ENCODE data around the gene HS3ST3B1. TPM values are rescaled to one million over a fixed set of nuclear protein-coding genes. Genes with fewer than 3 reads are reported as not detected.

The HS3ST3B1 gene
- polyA plus RNA-seq, 1 experiment, result 10.3 TPM

DNA sequence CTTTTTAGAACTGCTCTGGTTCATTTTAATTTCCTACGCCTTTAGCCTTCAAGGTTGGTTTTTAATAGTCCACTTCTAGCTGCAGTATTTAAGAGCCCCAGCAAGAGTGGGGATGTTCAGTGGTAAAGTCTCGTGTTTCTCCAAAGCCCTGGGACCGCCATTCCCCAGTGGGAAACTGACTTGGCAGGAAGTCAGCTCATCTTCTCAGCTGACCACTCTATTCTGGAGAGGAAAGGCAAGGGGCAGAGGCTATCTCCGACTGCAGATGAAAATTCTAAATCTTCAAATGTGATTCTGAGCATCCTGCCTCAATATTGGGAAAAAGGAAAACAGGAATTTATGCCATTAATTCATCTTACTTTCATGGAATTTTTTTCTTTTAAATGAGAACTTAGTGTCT lies 35.5 kb downstream of the HS3ST3B1 start:
- no peaks in the 10 kb centered on the region for H3K27me3 ChIP-seq (ENCODE audit: control insufficient read depth, insufficient read depth, low read length)
- no peak for DNase-seq (ENCODE audit: low read depth, low spot score)
- no peaks in the 10 kb centered on the region for H3K9me3 ChIP-seq (ENCODE audit: control insufficient read depth, insufficient read depth, low read length)
- H3K4me3 ChIP-seq (ENCODE audit: low read depth, low read length), result no peak overlapping the region
- TF ChIP-seq, protein P1, sequence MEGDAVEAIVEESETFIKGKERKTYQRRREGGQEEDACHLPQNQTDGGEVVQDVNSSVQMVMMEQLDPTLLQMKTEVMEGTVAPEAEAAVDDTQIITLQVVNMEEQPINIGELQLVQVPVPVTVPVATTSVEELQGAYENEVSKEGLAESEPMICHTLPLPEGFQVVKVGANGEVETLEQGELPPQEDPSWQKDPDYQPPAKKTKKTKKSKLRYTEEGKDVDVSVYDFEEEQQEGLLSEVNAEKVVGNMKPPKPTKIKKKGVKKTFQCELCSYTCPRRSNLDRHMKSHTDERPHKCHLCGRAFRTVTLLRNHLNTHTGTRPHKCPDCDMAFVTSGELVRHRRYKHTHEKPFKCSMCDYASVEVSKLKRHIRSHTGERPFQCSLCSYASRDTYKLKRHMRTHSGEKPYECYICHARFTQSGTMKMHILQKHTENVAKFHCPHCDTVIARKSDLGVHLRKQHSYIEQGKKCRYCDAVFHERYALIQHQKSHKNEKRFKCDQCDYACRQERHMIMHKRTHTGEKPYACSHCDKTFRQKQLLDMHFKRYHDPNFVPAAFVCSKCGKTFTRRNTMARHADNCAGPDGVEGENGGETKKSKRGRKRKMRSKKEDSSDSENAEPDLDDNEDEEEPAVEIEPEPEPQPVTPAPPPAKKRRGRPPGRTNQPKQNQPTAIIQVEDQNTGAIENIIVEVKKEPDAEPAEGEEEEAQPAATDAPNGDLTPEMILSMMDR (IDR thresholded peaks at IDR 0.05; ENCODE audit: low read depth, low read length), result no peak
- ChIA-PET POLR2A (interaction anchor here (0.6 kb wide), 1 partner anchor 827 kb away, joined by 4 read pairs; no protein-coding TSS in a partner anchor), CTCF (interaction anchor here (0.6 kb wide), 1 partner anchor 1037 kb away, joined by 3 read pairs; no protein-coding TSS in a partner anchor)
- no peak overlapping the region for H3K27ac ChIP-seq (ENCODE audit: low read depth, low read length)

DNA sequence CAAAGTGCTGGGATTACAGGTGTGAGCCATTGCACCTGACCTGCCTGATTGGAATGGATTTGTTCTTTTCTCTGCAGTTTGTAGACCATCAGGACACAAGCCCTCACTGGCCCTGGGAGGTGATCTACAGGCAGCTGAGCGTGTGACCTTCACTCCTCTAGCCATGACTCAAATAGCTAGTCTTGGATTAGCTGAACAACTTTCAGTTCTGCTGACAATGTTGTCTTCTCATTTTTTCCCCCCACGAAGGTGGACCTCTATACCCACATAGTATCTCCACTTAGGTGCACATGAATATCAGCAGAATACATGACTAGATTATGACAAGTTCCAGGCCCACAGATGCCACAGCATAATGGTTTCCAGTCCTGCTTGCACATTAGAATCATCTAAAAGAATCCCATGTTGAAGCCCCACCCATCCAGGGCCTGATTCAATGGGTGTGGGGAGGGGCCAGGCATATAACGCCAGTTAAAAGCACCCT lies 36.8 kb downstream of the HS3ST3B1 start:
- H3K9me3 ChIP-seq (ENCODE audit: control insufficient read depth, insufficient read depth, low read length), result no peaks in the 10 kb centered on the region
- TF ChIP-seq, protein P1 (IDR thresholded peaks at IDR 0.05; ENCODE audit: low read depth, low read length), result no peak
- CTCF ChIA-PET, result no interaction called here
- POLR2A ChIA-PET, result no interaction called here
- H3K4me3 ChIP-seq (ENCODE audit: low read depth, low read length), result no peak overlapping the region
- DNase-seq (ENCODE audit: low read depth, low spot score), result no peak
- H3K27ac ChIP-seq (ENCODE audit: low read depth, low read length), result no peak overlapping the region
- no peaks in the 10 kb centered on the region for H3K27me3 ChIP-seq (ENCODE audit: control insufficient read depth, insufficient read depth, low read length)

DNA sequence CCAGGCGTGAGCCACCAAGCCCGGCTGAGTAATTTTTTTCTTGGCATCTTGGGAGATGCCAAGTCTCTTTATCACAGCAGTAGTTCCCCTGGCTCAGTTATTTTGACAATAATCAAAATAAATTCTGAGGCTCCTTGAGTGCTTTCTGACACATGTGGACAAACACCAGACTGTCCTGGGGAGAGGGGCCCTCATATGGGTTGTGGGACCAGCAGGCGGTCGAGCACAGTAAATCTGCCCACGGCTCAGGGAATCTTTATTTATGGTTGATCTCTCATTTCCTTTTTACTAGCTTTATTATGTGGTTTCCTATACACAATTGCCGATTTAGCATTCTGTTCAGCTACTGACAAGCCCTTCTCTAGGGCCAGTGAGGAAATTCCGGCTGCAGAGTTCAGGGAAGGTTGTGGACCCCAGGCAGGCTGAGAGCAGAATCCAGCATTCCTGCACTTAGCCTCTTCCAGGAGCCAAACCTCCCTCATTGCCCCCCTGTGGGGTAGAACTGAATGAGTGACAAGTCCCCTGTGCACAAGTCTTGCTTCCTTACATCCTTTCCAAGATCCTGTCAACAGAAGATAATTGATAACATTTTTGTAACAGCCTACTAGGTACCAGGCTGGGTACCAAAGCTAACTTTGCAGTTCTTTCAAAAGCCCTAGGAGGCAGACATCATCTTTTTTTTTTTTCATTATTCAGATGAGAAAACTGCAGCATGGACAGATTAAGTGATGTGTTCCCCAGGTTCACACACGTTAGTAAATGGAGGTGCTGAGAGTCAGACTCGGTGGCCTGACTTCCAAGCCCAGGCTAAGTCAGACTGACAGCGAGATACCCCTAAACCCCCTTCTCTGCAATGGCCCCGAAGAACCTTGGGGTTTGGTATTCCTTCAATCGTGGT lies 40.2 kb downstream of the HS3ST3B1 start:
- TF ChIP-seq, protein P1 (IDR thresholded peaks at IDR 0.05; ENCODE audit: low read depth, low read length), result no peak
- no peak overlapping the region for H3K27ac ChIP-seq (ENCODE audit: low read depth, low read length)

DNA sequence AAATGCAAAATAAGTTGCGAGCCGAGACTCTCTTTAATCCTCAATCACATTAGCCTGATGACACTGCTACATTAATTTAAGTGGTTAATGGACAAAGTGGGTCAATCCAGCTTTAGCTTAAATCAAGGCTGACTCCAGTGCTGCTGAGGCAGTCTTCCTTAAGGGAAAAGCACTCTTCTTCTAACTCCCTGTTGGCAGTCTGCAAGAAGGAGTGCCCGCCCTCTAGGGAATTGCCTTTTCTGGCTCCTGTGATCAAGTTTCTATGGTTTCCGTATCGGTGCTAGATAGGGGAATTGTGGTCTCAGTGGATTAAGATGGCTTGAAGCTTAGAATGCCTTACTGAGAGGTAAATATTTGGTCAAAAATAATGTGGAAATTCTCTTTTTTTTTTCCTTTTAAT lies 41.0 kb downstream of the HS3ST3B1 start:
- ChIA-PET CTCF (no interaction called here), POLR2A (no interaction called here)
- TF ChIP-seq, protein P1 (IDR thresholded peaks at IDR 0.05; ENCODE audit: low read depth, low read length), result no peak
- Histone ChIP-seq H3K27me3 (ENCODE audit: control insufficient read depth, insufficient read depth, low read length) (no peaks in the 10 kb centered on the region), H3K27ac (ENCODE audit: low read depth, low read length) (no peak overlapping the region), H3K4me3 (ENCODE audit: low read depth, low read length) (no peak overlapping the region), H3K9me3 (ENCODE audit: control insufficient read depth, insufficient read depth, low read length) (no peaks in the 10 kb centered on the region)
- DNase-seq (ENCODE audit: low read depth, low spot score), result no peak

More for the DNA sequence above, 40.2 kb downstream of the HS3ST3B1 start:
- ChIA-PET CTCF (no interaction called here), POLR2A (no interaction called here)
- Histone ChIP-seq H3K27me3 (ENCODE audit: control insufficient read depth, insufficient read depth, low read length) (no peaks in the 10 kb centered on the region), H3K4me3 (ENCODE audit: low read depth, low read length) (no peak overlapping the region), H3K9me3 (ENCODE audit: control insufficient read depth, insufficient read depth, low read length) (no peaks in the 10 kb centered on the region)
- DNase-seq (ENCODE audit: low read depth, low spot score), result no peak

DNA sequence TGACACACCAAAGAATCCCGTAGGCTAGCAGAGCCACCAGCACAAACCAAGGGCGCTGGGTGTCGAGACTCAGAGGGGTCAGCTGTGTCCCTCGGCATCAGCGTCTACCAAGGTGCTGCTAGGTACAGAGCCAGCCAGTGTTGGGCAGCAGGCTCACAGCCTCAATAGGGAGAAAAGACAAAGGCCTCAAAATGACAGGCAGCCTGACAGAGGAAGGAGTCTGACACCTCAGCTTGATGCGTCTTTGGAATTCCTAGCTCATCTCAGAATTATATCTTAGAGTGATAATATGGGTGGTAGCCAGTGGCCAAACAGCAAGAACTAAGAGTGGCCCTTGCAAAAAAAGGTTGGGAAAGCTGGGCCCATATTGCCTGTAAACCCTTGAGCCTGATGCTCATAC lies 45.9 kb downstream of the HS3ST3B1 start:
- ChIA-PET CTCF (no interaction called here), POLR2A (no interaction called here)
- no peak for DNase-seq (ENCODE audit: low read depth, low spot score)
- H3K27me3 ChIP-seq (ENCODE audit: control insufficient read depth, insufficient read depth, low read length), result no peaks in the 10 kb centered on the region
- no peak overlapping the region for H3K27ac ChIP-seq (ENCODE audit: low read depth, low read length)
- no peak overlapping the region for H3K4me3 ChIP-seq (ENCODE audit: low read depth, low read length)
- TF ChIP-seq, protein P1 (IDR thresholded peaks at IDR 0.05; ENCODE audit: low read depth, low read length), result no peak
- no peaks in the 10 kb centered on the region for H3K9me3 ChIP-seq (ENCODE audit: control insufficient read depth, insufficient read depth, low read length)

Measured in AG04450 (cell line).